Mammary epithelial cell (primary cell): ENCODE data around the gene TGM2.

Experiments used
- CTCF ChIP-seq, 2 donors: IDR thresholded peaks in 1 of 2; conservative IDR thresholded peaks in 1 of 2; 2 replicates each; pipeline ENCODE4 v1.5.1; 2011 to 2012; ENCODE audit warnings: inconsistent platforms in 2 of 2, low read length in 2 of 2, mild to moderate bottlenecking in 2 of 2, control low read depth in 1 of 2, low read depth in 1 of 2; ENCODE audit not compliant: insufficient read depth in 1 of 2; ENCODE audit errors: extremely low read depth in 1 of 2
- EZH2 ChIP-seq: IDR thresholded peaks from 2 replicates; pipeline ENCODE4 v1.6.1; 2012; ENCODE audit warnings: low read length, inconsistent platforms, borderline replicate concordance

GRCh38 chr20:38111366-38112232 is 53.5 kb downstream of the TGM2 start:
- TF ChIP-seq CTCF (conservative IDR thresholded peaks at IDR 0.05 in 1 of 2, IDR thresholded peaks at IDR 0.05 in 1 of 2; ENCODE audit: extremely low read depth in 1 of 2, insufficient read depth in 1 of 2, low read depth in 1 of 2, low read length in 2 of 2) (no peak), EZH2 (no peak)
